ENCODE data around the gene PRKCI.
"Not testable (repeated sequence)": the region's sequence is repeated elsewhere in the genome, so short reads cannot be mapped to it uniquely, and the experiment has no call there.

PRKCI gene

GRCh38 chr3:170221924-170222646, at the start of gene PRKCI:
PRKCI (plus strand) TSS chr3:170222424; CDS start chr3:170222670, 246 bp downstream.
- peak; percentile 98 for DNase-seq

GRCh38 chr3:170178651-170179050, 43.6 kb upstream of the PRKCI start:
- no peak for DNase-seq

- no peak for DNase-seq
Observed at GRCh38 chr3:170179432-170179831, 42.8 kb upstream of the PRKCI start.

- no peak for DNase-seq
Observed at GRCh38 chr3:170180079-170180907, 41.9 kb upstream of the PRKCI start.

- peak; percentile 93 for DNase-seq
Observed at GRCh38 chr3:170180908-170181885, 41.0 kb upstream of the PRKCI start, which contains the start of gene PHC3. PHC3 (minus strand) TSS chr3:170181733; CDS start chr3:170181715, 18 bp downstream.

- no peak for DNase-seq
Observed at GRCh38 chr3:170189398-170190256, 32.6 kb upstream of the PRKCI start.

- not testable (repeated sequence) for DNase-seq
Observed at GRCh38 chr3:170195759-170196158, 26.5 kb upstream of the PRKCI start.

- no peak for DNase-seq
Observed at GRCh38 chr3:170196833-170197232, 25.4 kb upstream of the PRKCI start.

- DNase-seq = no peak
Observed at GRCh38 chr3:170200987-170201386, 21.2 kb upstream of the PRKCI start.

GRCh38 chr3:170201527-170201926, 20.7 kb upstream of the PRKCI start:
- no peak for DNase-seq

GRCh38 chr3:170203457-170203856, 18.8 kb upstream of the PRKCI start:
- no peak for DNase-seq

GRCh38 chr3:170204023-170204472, 18.2 kb upstream of the PRKCI start:
- no peak for DNase-seq

- DNase-seq = no peak
Observed at GRCh38 chr3:170204509-170204908, 17.7 kb upstream of the PRKCI start.

GRCh38 chr3:170205302-170205701, 16.9 kb upstream of the PRKCI start:
- DNase-seq = no peak

GRCh38 chr3:170206164-170206762, 16.0 kb upstream of the PRKCI start:
- not testable (repeated sequence) for DNase-seq

GRCh38 chr3:170207717-170208116, 14.5 kb upstream of the PRKCI start:
- DNase-seq = no peak

- no peak for DNase-seq
Observed at GRCh38 chr3:170211668-170212067, 10.6 kb upstream of the PRKCI start.

GRCh38 chr3:170219850-170220249, 2.4 kb upstream of the PRKCI start:
- no peak for DNase-seq

- DNase-seq = no peak
Observed at GRCh38 chr3:170220871-170221270, 1.4 kb upstream of the PRKCI start.

- peak; percentile 38 for DNase-seq
Observed at GRCh38 chr3:170222647-170223541, 670 bp downstream of the PRKCI start.

Measured in NCI-H1105 treated with DMSO at 0.1 percent for 48 hours (cell line).